HepG2 (cell line): ENCODE data around the gene TERC. TPM values are rescaled to one million over a fixed set of nuclear protein-coding genes. Genes with fewer than 3 reads are reported as not detected.
A peak's percentile ranks its signal among the peaks of the same experiment; 100 is the strongest.

Experiments used
- ELF1 ChIP-seq: sonication (generic); formaldehyde crosslinking; IDR thresholded peaks from 2 replicates; pipeline ENCODE4 v1.4.0; 2020; ENCODE audit warnings: missing genetic modification reagents
- FOXA3 ChIP-seq: IDR thresholded peaks from 2 replicates; pipeline ENCODE4 v1.6.1; 2016; ENCODE audit warnings: missing genetic modification reagents, missing compliant biosample characterization
- FOXP1 ChIP-seq, 2 experiments: fragments of 450-650 bp in 1 of 2; IDR thresholded peaks; 2 replicates each; pipeline ENCODE4 v1.6.1; 2017 to 2018; ENCODE audit warnings: antibody characterized with exemption in 1 of 2
- HMG20A ChIP-seq: IDR thresholded peaks from 2 replicates; pipeline ENCODE4 v1.6.1; 2016; ENCODE audit warnings: borderline replicate concordance
- IRF2 ChIP-seq: IDR thresholded peaks from 2 replicates; pipeline ENCODE4 v1.6.1; 2018; ENCODE audit warnings: missing genetic modification reagents, missing compliant biosample characterization
- JUNB ChIP-seq: sonication (generic); formaldehyde crosslinking; IDR thresholded peaks from 2 replicates; pipeline ENCODE4 v1.8.0; 2022; ENCODE audit warnings: missing genetic modification reagents, mild to moderate bottlenecking, borderline replicate concordance
- KDM6A ChIP-seq: IDR thresholded peaks from 2 replicates; pipeline ENCODE4 v1.6.1; 2016; ENCODE audit warnings: low read depth
- MED8 ChIP-seq: sonication (generic); formaldehyde crosslinking; IDR thresholded peaks from 2 replicates; pipeline ENCODE4 v1.8.1; 2023; ENCODE audit warnings: mild to moderate bottlenecking, missing genetic modification reagents; ENCODE audit not compliant: insufficient replicate concordance
- RARA ChIP-seq: IDR thresholded peaks from 2 replicates; pipeline ENCODE4 v1.6.1; 2016; ENCODE audit warnings: missing genetic modification reagents, missing compliant biosample characterization
- RBAK ChIP-seq: sonication (generic); formaldehyde crosslinking; IDR thresholded peaks from 2 replicates; pipeline ENCODE4 v1.5.1; 2020; ENCODE audit warnings: mild to moderate bottlenecking, missing genetic modification reagents
- RFXAP ChIP-seq: sonication (generic); formaldehyde crosslinking; IDR thresholded peaks from 2 replicates; pipeline ENCODE4 v1.4.0; 2020; ENCODE audit warnings: missing genetic modification reagents, borderline replicate concordance
- TEAD2 ChIP-seq: sonication (generic); formaldehyde crosslinking; IDR thresholded peaks from 2 replicates; pipeline ENCODE4 v1.9.0; 2021; ENCODE audit warnings: missing genetic modification reagents
- ZBTB3 ChIP-seq: sonication (generic); formaldehyde crosslinking; IDR thresholded peaks from 2 replicates; pipeline ENCODE4 v1.4.0; 2020; ENCODE audit warnings: low read depth, mild to moderate bottlenecking, moderate library complexity, missing genetic modification reagents, borderline replicate concordance
- ZC3H13 ChIP-seq: sonication (generic); formaldehyde crosslinking; IDR thresholded peaks from 2 replicates; pipeline ENCODE4 v1.8.1; 2023; ENCODE audit warnings: mild to moderate bottlenecking, missing genetic modification reagents, moderate library complexity
- ZFX ChIP-seq: sonication (generic); formaldehyde crosslinking; IDR thresholded peaks from 2 replicates; pipeline ENCODE4 v1.4.0; 2020; ENCODE audit warnings: mild to moderate bottlenecking, low read depth, missing genetic modification reagents, moderate library complexity
- ZKSCAN1 ChIP-seq: fragments of 150-350 bp; IDR thresholded peaks from 2 replicates; pipeline ENCODE4 v1.6.1; 2014; ENCODE audit warnings: low read length
- ZNF34 ChIP-seq: sonication (generic); formaldehyde crosslinking; IDR thresholded peaks from 2 replicates; pipeline ENCODE4 v1.4.0; 2020; ENCODE audit warnings: mild to moderate bottlenecking, missing genetic modification reagents, borderline replicate concordance
- ZNF496 ChIP-seq: sonication (generic); formaldehyde crosslinking; IDR thresholded peaks from 2 replicates; pipeline ENCODE4 v1.8.1; 2023; ENCODE audit warnings: mild to moderate bottlenecking, moderate library complexity, missing genetic modification reagents; ENCODE audit not compliant: insufficient replicate concordance
- ZNF670 ChIP-seq: sonication (generic); formaldehyde crosslinking; IDR thresholded peaks from 2 replicates; pipeline ENCODE4 v1.8.0; 2022; ENCODE audit warnings: mild to moderate bottlenecking, missing genetic modification reagents, borderline replicate concordance
- ZNF672 ChIP-seq: sonication (generic); formaldehyde crosslinking; IDR thresholded peaks from 2 replicates; pipeline ENCODE4 v1.8.1; 2022; ENCODE audit warnings: missing genetic modification reagents
- polyA plus RNA-seq, 8 experiments: library from polyadenylated mRNA; depleted of rRNA in 3 of 8; stranded (reverse) in 7 of 8; unstranded in 1 of 8; fragments of >200 nt; fragmentation: Illumina TruSeq in 4 of 8; extraction: Trizol in 4 of 8; gene quantifications; 2 replicates each; pipeline versions ENCODE4 v1.2.1 to v1.2.3, GENCODE V29; 2011 to 2016; ENCODE audit warnings: low read depth in 4 of 8, missing spikeins in 1 of 8, mixed read lengths in 1 of 8; ENCODE audit not compliant: insufficient read depth in 1 of 8
- total RNA-seq, 5 experiments: library from RNA; depleted of rRNA; stranded (reverse); fragments of >200 nt; fragmentation: Illumina TruSeq; extraction: Trizol; gene quantifications; 2 replicates each; pipeline ENCODE4 v1.2.3, GENCODE V29; 2016; ENCODE audit warnings: low read depth in 1 of 5
- TF ChIP-seq, protein P1 (sequence below): sonication (generic); formaldehyde crosslinking; IDR thresholded peaks from 2 replicates; pipeline ENCODE4 v1.5.0; 2020; ENCODE audit warnings: missing genetic modification reagents, mild to moderate bottlenecking, borderline replicate concordance
- TF ChIP-seq, protein P2 (sequence below): sonication (generic); formaldehyde crosslinking; IDR thresholded peaks from 2 replicates; pipeline ENCODE4 v1.4.0; 2020; ENCODE audit warnings: missing genetic modification reagents
- TF ChIP-seq, protein P3 (sequence below): IDR thresholded peaks from 2 replicates; pipeline ENCODE4 v1.6.1; 2012; ENCODE audit warnings: low read depth, low read length, improper control_type of control experiment

TERC gene
- total and polyA plus RNA-seq, 2 of the 13 experiments (the other 11 are each of a cell fraction or from before 2014, with no cell fraction given): 1.3 to 74.6 TPM

DNA sequence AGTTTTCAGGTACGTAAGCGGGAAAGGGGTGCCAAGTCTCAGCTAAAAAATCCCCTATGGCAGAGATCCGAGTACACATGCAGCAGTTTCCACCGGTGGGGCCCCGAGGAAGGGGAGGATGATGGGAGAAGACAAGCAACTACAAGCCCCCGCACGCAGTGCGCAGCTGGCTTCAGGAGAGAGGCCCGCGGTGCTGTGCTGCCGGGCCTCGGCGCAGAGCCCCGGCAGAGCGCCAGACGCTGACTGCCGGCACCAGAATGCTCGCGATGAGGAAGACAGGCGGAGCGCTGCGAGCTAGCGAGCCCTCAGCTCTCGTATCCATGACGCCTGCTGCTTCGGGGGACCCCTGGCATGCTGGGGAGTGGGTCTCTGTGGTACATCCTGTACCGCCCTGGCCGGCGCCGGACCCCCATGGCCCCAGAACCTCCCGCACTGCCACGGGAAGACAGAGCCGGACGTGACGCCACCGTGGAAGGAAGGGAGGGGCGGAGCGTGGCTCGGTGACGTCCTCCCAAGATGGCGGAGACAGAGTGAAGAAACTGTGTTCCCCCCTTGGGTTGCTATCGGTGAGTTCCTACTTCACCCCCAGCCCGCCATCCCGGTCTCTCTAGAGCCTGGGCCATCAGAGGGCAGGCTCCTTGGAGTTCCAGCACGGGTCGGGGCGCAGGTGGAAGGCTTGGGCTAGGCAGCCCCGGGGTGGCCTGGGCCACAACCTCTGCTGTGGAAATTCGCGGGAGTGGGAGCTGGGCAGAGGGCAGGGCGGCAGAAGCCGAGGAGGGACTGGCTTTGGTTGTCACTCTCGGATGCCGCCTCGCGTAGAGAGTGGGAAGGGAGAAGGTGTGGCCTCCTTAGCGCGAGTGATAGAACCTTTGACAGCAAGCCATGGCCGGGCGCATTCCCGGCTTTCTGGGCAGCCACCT is 8.3 kb upstream of the TERC start, which contains the start of gene MYNN (continued):
- TF ChIP-seq ZNF672 (CRISPR knock-in tag): no peak
- TF ChIP-seq RFXAP (CRISPR knock-in tag): no peak; the same call in 1 of the 2 replicates
- no peak for TF ChIP-seq ZKSCAN1
- peak; percentile 69 for TF ChIP-seq ELF1 (CRISPR knock-in tag)
- peak; percentile 32; the same call in 1 of the 2 replicates for TF ChIP-seq RARA
- TF ChIP-seq ZNF34 (CRISPR knock-in tag): peak; percentile 90; the same call in 1 of the 2 replicates
- 0 out of 2 replicates have a peak, but pooled peaks have one; percentile 74 for TF ChIP-seq ZNF670 (CRISPR knock-in tag)
- TF ChIP-seq, protein P1, sequence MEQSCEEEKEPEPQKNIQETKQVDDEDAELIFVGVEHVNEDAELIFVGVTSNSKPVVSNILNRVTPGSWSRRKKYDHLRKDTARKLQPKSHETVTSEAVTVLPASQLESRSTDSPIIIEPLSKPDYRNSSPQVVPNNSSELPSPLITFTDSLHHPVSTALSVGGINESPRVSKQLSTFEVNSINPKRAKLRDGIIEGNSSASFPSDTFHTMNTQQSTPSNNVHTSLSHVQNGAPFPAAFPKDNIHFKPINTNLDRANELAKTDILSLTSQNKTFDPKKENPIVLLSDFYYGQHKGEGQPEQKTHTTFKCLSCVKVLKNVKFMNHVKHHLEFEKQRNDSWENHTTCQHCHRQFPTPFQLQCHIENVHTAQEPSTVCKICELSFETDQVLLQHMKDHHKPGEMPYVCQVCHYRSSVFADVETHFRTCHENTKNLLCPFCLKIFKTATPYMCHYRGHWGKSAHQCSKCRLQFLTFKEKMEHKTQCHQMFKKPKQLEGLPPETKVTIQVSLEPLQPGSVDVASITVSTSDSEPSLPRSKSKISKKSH (CRISPR knock-in tag): no peak; the same call in none of the 2 replicates
- no peak for TF ChIP-seq HMG20A (CRISPR knock-in tag)
- TF ChIP-seq TEAD2: no peak
- TF ChIP-seq ZBTB3: 0 out of 2 replicates have a peak, but pooled peaks have one; percentile 31
- TF ChIP-seq, protein P2, sequence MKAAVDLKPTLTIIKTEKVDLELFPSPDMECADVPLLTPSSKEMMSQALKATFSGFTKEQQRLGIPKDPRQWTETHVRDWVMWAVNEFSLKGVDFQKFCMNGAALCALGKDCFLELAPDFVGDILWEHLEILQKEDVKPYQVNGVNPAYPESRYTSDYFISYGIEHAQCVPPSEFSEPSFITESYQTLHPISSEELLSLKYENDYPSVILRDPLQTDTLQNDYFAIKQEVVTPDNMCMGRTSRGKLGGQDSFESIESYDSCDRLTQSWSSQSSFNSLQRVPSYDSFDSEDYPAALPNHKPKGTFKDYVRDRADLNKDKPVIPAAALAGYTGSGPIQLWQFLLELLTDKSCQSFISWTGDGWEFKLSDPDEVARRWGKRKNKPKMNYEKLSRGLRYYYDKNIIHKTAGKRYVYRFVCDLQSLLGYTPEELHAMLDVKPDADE: no peak
- TF ChIP-seq MED8: peak; percentile 75
- TF ChIP-seq FOXP1 (IDR thresholded peaks at IDR 0.05): no peak
- TF ChIP-seq FOXP1 (CRISPR knock-in tag; IDR thresholded peaks at IDR 0.05): no peak
- TF ChIP-seq KDM6A (CRISPR knock-in tag): no peak
- TF ChIP-seq ZNF496: no peak
- peak; percentile 77 for TF ChIP-seq IRF2
- TF ChIP-seq RBAK (CRISPR knock-in tag): no peak
- TF ChIP-seq ZC3H13 (CRISPR knock-in tag): peak; percentile 77; the same call in 1 of the 2 replicates
- TF ChIP-seq, protein P3, sequence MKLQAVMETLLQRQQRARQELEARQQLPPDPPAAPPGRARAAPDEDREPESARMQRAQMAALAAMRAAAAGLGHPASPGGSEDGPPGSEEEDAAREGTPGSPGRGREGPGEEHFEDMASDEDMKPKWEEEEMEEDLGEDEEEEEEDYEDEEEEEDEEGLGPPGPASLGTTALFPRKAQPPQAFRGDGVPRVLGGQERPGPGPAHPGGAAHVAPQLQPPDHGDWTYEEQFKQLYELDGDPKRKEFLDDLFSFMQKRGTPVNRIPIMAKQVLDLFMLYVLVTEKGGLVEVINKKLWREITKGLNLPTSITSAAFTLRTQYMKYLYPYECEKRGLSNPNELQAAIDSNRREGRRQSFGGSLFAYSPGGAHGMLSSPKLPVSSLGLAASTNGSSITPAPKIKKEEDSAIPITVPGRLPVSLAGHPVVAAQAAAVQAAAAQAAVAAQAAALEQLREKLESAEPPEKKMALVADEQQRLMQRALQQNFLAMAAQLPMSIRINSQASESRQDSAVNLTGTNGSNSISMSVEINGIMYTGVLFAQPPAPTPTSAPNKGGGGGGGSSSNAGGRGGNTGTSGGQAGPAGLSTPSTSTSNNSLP: no peak
- TF ChIP-seq FOXA3 (CRISPR knock-in tag): no peak
- peak; percentile 83 for TF ChIP-seq ZFX
- TF ChIP-seq JUNB (CRISPR knock-in tag): no peak
